Activated B cell treated with CpG ODN at 0.5 μM for 24 hours (primary cell): ENCODE results near the gene ANKMY1. TPM values are rescaled to one million over a fixed set of nuclear protein-coding genes. Genes with fewer than 3 reads are reported as not detected.
A peak's percentile ranks its signal among the peaks of the same experiment; 100 is the strongest.

Source experiments
- ATAC-seq: fragments of 200-7000 bp; cut with Tn5 transposase; one replicate; pipeline ENCODE4 v1.10.0; 2021; ENCODE audit warnings: low read depth, mild to moderate bottlenecking, moderate library complexity
- CTCF ChIA-PET: fragments of 350-600 bp; sonication (Branson Sonifier 250); formaldehyde crosslinking; loops from one replicate; lab custom pipeline; 2021; ENCODE audit warnings: antibody characterized with exemption; lab: Charles Lee
- POLR2A ChIA-PET: fragments of 350-600 bp; sonication (Branson Sonifier 250); formaldehyde crosslinking; loops from one replicate; lab custom pipeline; 2021; ENCODE audit warnings: antibody characterized with exemption; lab: Charles Lee
- DNase-seq: peaks from one replicate; pipeline ENCODE4 v3.0.0; 2022
- H3K27ac Mint-ChIP-seq: one replicate; pipeline ENCODE4 v1.8.0; 2020; ENCODE audit warnings: mixed read lengths
- H3K27me3 Mint-ChIP-seq: one replicate; pipeline ENCODE4 v1.8.0; 2021; ENCODE audit warnings: mixed read lengths
- H3K36me3 Mint-ChIP-seq: one replicate; pipeline ENCODE4 v1.8.0; 2021; ENCODE audit warnings: low read depth, mixed read lengths
- H3K4me1 Mint-ChIP-seq: one replicate; pipeline ENCODE4 v1.8.0; 2021; ENCODE audit warnings: mixed read lengths
- H3K4me3 Mint-ChIP-seq: one replicate; pipeline ENCODE4 v1.8.0; 2020; ENCODE audit warnings: mild to moderate bottlenecking, mixed read lengths
- H3K9me3 Mint-ChIP-seq: one replicate; pipeline ENCODE4 v1.8.0; 2020; ENCODE audit warnings: mixed read lengths
- intact Hi-C: fragments of 100-400 bp; cut with micrococcal nuclease; formaldehyde crosslinking; loops from one replicate; pipeline ENCODE4 v1.15.1; 2024
- total RNA-seq: library from RNA; stranded (reverse); gene quantifications from 2 replicates; pipeline ENCODE4 v1.2.3, GENCODE V29; 2022
- TF ChIP-seq, protein P1 (sequence below): fragments of 200-600 bp; IDR thresholded peaks from one replicate; pipeline ENCODE4 v1.8.0; 2022; ENCODE audit warnings: antibody characterized with exemption, mild to moderate bottlenecking

ANKMY1 gene
- total RNA-seq, 1 donor from 2014 or later, result 40.4 TPM

DNA sequence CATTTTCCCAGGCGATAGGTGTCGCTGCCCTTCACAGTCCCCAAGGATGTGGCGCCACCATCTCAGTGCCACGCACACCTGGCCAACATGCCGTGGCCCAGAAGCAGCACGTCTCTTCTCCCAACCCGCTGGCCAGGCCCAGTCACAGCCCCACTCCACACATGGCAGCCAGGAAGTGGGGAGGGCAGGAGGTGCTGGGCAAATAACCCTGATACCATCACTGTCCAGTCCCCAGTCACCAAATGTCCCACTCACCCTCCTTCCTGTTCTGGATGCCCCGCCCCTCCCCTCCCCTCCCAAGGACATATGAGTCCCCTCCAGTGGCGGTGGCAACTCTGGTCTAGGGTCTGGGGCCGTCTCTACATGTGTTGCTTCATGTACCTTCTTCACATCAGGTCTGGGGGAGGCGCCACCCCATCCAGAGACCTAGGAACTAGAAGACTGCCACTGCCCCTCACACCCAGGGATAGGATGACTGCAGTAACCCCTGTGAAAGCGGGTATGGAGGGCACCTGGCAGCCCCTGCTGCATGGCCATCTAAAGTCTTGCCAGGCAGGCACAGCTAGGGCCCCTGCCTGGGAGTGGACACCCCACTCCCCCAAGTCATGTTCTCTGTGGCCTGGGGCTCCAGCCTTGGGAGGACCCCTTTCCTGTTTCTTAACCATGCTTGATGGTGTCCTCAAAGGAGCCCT is 21.4 kb upstream of the ANKMY1 start:
- ATAC-seq (no peak), DNase-seq (no peak)
- POLR2A ChIA-PET, result interaction anchor here (1.6 to 2.0 kb wide), 2 partner anchors 13 to 18 kb away, joined by 8 to 17 read pairs; partner anchors contain the start of gene DUSP28
- Mint-ChIP-seq H3K36me3 (peaks cover 52% of the 10 kb centered on the region), H3K27ac (peak overlapping the region; percentile 68), H3K9me3 (no peaks in the 10 kb centered on the region), H3K4me3 (no peak overlapping the region), H3K4me1 (peaks cover 36% of the 10 kb centered on the region), H3K27me3 (no peaks in the 10 kb centered on the region)
- intact Hi-C loops, result no loop called here
- TF ChIP-seq, protein P1, sequence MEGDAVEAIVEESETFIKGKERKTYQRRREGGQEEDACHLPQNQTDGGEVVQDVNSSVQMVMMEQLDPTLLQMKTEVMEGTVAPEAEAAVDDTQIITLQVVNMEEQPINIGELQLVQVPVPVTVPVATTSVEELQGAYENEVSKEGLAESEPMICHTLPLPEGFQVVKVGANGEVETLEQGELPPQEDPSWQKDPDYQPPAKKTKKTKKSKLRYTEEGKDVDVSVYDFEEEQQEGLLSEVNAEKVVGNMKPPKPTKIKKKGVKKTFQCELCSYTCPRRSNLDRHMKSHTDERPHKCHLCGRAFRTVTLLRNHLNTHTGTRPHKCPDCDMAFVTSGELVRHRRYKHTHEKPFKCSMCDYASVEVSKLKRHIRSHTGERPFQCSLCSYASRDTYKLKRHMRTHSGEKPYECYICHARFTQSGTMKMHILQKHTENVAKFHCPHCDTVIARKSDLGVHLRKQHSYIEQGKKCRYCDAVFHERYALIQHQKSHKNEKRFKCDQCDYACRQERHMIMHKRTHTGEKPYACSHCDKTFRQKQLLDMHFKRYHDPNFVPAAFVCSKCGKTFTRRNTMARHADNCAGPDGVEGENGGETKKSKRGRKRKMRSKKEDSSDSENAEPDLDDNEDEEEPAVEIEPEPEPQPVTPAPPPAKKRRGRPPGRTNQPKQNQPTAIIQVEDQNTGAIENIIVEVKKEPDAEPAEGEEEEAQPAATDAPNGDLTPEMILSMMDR, result no peak
- CTCF ChIA-PET, result interaction anchor here (0.8 to 1.9 kb wide), 3 partner anchors 10 to 15 kb away, joined by 4 to 15 read pairs (median 4); no protein-coding TSS in a partner anchor

DNA sequence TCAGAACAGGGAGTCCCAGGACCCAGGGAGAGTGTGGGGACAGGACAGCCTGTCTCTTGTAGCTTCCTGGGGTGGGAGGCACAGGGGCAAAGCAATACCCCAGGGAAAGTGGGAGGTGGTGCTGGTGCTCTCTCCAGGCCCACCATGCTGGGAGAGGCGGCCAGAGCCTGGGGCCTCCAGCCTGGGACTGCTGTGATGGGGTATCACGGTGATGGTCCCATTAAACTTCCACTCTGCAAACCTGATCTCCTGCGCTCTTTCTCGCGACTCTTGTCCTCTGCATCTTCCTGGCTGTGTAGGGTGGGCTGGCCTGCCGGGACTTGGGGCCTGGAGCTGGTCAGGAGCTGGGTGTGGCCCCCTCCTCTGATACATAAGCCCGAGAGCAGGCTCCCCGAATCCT is 20.7 kb upstream of the ANKMY1 start:
- H3K27me3 Mint-ChIP-seq, result no peaks in the 10 kb centered on the region
- DNase-seq (no peak), ATAC-seq (no peak)
- peaks cover 32% of the 10 kb centered on the region for H3K4me1 Mint-ChIP-seq
- peaks cover 51% of the 10 kb centered on the region for H3K36me3 Mint-ChIP-seq
- intact Hi-C loops, result no loop called here
- TF ChIP-seq, protein P1, result no peak
- POLR2A ChIA-PET, result interaction anchor here (1.3 to 1.9 kb wide), 2 partner anchors 8 to 12 kb away, joined by 3 to 6 read pairs; partner anchors contain the start of gene CAPN10
- no peaks in the 10 kb centered on the region for H3K9me3 Mint-ChIP-seq
- CTCF ChIA-PET, result no interaction called here
- no peak overlapping the region for H3K4me3 Mint-ChIP-seq
- H3K27ac Mint-ChIP-seq, result no peak overlapping the region

DNA sequence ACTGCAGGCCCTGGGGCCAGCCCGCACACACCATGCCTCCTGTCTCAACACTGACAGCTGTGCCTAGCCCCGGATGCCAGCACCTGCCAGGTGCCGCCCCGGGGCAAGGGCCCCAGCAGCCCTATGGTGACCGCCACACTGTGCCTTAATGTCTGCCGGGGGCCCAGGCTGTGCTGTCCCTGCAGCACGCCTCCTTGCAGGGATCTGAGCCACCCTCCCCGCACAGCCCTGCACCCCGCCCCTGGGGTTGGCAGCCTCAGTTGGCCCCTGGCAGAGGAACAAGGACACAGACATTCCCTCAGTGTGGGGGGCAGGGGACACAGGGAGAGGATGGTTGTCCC is 20.3 kb upstream of the ANKMY1 start:
- POLR2A ChIA-PET, result interaction anchor here (1.2 to 1.9 kb wide), 3 partner anchors 9 to 17 kb away, joined by 3 to 6 read pairs (median 4); partner anchors contain the start of gene CAPN10
- intact Hi-C loops, result no loop called here
- no peaks in the 10 kb centered on the region for H3K9me3 Mint-ChIP-seq

DNA sequence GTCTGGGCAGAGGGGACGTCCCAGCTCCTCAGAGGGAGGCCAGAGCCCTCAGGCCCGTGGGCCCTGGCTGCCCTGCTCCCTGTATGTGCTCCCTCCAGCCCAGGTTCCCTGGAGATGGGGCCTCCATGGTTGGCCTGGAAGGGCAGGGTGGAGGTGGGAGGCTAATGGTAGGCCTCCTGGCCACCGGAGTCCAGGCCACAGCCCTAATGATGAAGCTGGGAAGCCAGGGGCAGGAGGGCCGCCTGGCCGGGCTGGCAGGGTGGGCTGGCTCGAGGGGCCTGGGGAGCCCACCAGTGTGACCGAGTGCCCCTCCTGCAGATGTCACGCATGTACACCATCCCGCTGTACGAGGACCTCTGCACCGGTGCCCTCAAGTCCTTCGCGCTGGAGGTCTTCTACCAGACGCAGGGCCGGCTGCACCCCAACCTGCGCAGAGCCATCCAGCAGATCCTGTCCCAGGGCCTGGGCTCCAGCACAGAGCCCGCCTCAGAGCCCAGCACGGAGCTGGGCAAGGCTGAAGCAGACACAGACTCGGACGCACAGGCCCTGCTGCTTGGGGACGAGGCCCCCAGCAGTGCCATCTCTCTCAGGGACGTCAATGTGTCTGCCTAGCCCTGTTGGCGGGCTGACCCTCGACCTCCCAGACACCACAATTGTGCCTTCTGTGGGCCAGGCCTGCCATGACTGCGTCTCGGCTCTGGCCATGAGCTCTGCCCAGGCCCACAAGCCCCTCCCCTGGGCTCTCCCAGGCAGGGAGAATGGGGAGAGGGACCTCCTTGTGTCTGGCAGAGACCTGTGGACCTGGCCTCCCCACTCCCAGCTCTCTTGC is 19.7 kb upstream of the ANKMY1 start:
- POLR2A ChIA-PET, result interaction anchor here (1.2 to 1.9 kb wide), 3 partner anchors 9 to 16 kb away, joined by 3 to 6 read pairs (median 4); partner anchors contain the start of gene CAPN10
- Mint-ChIP-seq H3K27me3 (no peaks in the 10 kb centered on the region), H3K4me1 (peaks cover 29% of the 10 kb centered on the region), H3K36me3 (peaks cover 51% of the 10 kb centered on the region), H3K4me3 (no peak overlapping the region), H3K9me3 (no peaks in the 10 kb centered on the region), H3K27ac (no peak overlapping the region)
- no peak for ATAC-seq
- TF ChIP-seq, protein P1, result no peak
- DNase-seq, result no peak
- intact Hi-C loops, result no loop called here
- CTCF ChIA-PET, result no interaction called here

More for the DNA sequence above, 20.3 kb upstream of the ANKMY1 start:
- DNase-seq (no peak), ATAC-seq (no peak)
- Mint-ChIP-seq H3K4me1 (peaks cover 30% of the 10 kb centered on the region), H3K4me3 (no peak overlapping the region), H3K27ac (no peak overlapping the region), H3K27me3 (no peaks in the 10 kb centered on the region), H3K36me3 (peaks cover 51% of the 10 kb centered on the region)
- CTCF ChIA-PET, result no interaction called here
- TF ChIP-seq, protein P1, result no peak
